Activated CD4-positive, alpha-beta T cell treated with anti-CD3 and anti-CD28 coated beads, Interleukin-2, amount 50 U/mL, for 16 hours (primary cell): ENCODE measurements around the gene CD14.
"Not testable (repeated sequence)": the region's sequence is repeated elsewhere in the genome, so short reads cannot be mapped to it uniquely, and the experiment has no call there.

Source experiments
- DNase-seq: peaks from one replicate; pipeline ENCODE4 v3.0.0-alpha.2; 2020

Gene CD14

GRCh38 chr5:140634103-140634502, 1.1 kb upstream of the CD14 start:
- no peak for DNase-seq

- no peak for DNase-seq
Measured at GRCh38 chr5:140633501-140633900, 526 bp upstream of the CD14 start.

GRCh38 chr5:140632366-140633020, 482 bp downstream of the CD14 start:
- DNase-seq: peak; percentile 48

- DNase-seq: no peak
Measured at GRCh38 chr5:140631831-140632365, 1.1 kb downstream of the CD14 start.

GRCh38 chr5:140631036-140631417, 1.9 kb downstream of the CD14 start:
- DNase-seq: no peak

GRCh38 chr5:140630292-140631035, 2.5 kb downstream of the CD14 start:
- DNase-seq: no peak

GRCh38 chr5:140628711-140629110, 4.3 kb downstream of the CD14 start:
- DNase-seq: no peak

- no peak for DNase-seq
Measured at GRCh38 chr5:140627972-140628371, 5.0 kb downstream of the CD14 start.

- not testable (repeated sequence) for DNase-seq
Measured at GRCh38 chr5:140624886-140625285, 8.1 kb downstream of the CD14 start.

- not testable (repeated sequence) for DNase-seq
Measured at GRCh38 chr5:140623061-140623460, 9.9 kb downstream of the CD14 start.

GRCh38 chr5:140622301-140622700, 10.7 kb downstream of the CD14 start:
- no peak for DNase-seq

GRCh38 chr5:140611020-140611521, 21.9 kb downstream of the CD14 start:
- DNase-seq: no peak

- no peak for DNase-seq
Measured at GRCh38 chr5:140609126-140609525, 23.8 kb downstream of the CD14 start.

- DNase-seq: no peak
Measured at GRCh38 chr5:140608722-140609121, 24.3 kb downstream of the CD14 start.

GRCh38 chr5:140607031-140607430, 25.9 kb downstream of the CD14 start:
- DNase-seq: no peak

- DNase-seq: no peak
Measured at GRCh38 chr5:140605879-140606278, 27.1 kb downstream of the CD14 start.

- DNase-seq: no peak
Measured at GRCh38 chr5:140603734-140604133, 29.2 kb downstream of the CD14 start.

- not testable (repeated sequence) for DNase-seq
Measured at GRCh38 chr5:140603446-140603698, 29.6 kb downstream of the CD14 start.

GRCh38 chr5:140602147-140602546, 30.8 kb downstream of the CD14 start:
- no peak for DNase-seq

GRCh38 chr5:140600096-140600495, 32.9 kb downstream of the CD14 start:
- DNase-seq: no peak

GRCh38 chr5:140598836-140599235, 34.1 kb downstream of the CD14 start:
- no peak for DNase-seq

- DNase-seq: no peak
Measured at GRCh38 chr5:140596321-140596741, 36.6 kb downstream of the CD14 start.

GRCh38 chr5:140595538-140596300, 37.3 kb downstream of the CD14 start:
- no peak for DNase-seq

- no peak for DNase-seq
Measured at GRCh38 chr5:140594169-140594568, 38.8 kb downstream of the CD14 start.
